Brain microvascular endothelial cell (primary cell): ENCODE results near the gene ATXN2L.
A peak's percentile ranks its signal among the peaks of the same experiment; 100 is the strongest.

ENCODE experiments used
- DNase-seq: peaks from one replicate; pipeline ENCODE4 v3.0.0-alpha.2; 2020
- H3K27ac ChIP-seq: fragments of 250-450 bp; sonication (Bioruptor Pico); 2 replicates; pipeline ENCODE4 v1.5.1; 2020; ENCODE audit warnings: mild to moderate bottlenecking, moderate library complexity
- H3K27me3 ChIP-seq: fragments of 250-450 bp; sonication (Bioruptor Pico); replicated peaks from 2 replicates; pipeline ENCODE4 v1.5.1; 2020; ENCODE audit warnings: mild to moderate bottlenecking
- H3K36me3 ChIP-seq: fragments of 250-450 bp; sonication (Bioruptor Pico); replicated peaks from 2 replicates; pipeline ENCODE4 v1.5.1; 2020; ENCODE audit warnings: mild to moderate bottlenecking
- H3K4me3 ChIP-seq: 2 replicates; pipeline ENCODE4 v1.5.1; 2011; ENCODE audit warnings: low read depth, mild to moderate bottlenecking, control low read depth, low read length, moderate library complexity
- CTCF ChIP-seq: IDR thresholded peaks from 2 replicates; pipeline ENCODE4 v1.5.1; 2011; ENCODE audit warnings: low read depth, mild to moderate bottlenecking, moderate library complexity, low read length, control low read depth, inconsistent platforms; ENCODE audit errors: missing control alignments
- in situ Hi-C: cut with HindIII; loops from 2 replicates; pipeline ENCODE4 v1.10.0; 2017; ENCODE audit warnings: low sequenced_read_pairs, low pct_ligation_motif_present

Gene ATXN2L

GRCh38 chr16:28821874-28822519 is 802 bp upstream of the ATXN2L start:
- no peak for TF ChIP-seq CTCF
- DNase-seq: peak; percentile 0
- peak overlapping the region; percentile 94 for H3K4me3 ChIP-seq
- H3K27me3 ChIP-seq: no peaks in the 10 kb centered on the region
- H3K36me3 ChIP-seq: peaks cover 18% of the 10 kb centered on the region
- peak overlapping the region; percentile 91 for H3K27ac ChIP-seq
- in situ Hi-C loops: no loop called here

- TF ChIP-seq CTCF: no peak
Observed at GRCh38 chr16:28823291-28823872, 583 bp downstream of the ATXN2L start.

GRCh38 chr16:28823873-28824716 is 1.3 kb downstream of the ATXN2L start:
- Histone ChIP-seq H3K36me3 (peaks cover 36% of the 10 kb centered on the region), H3K4me3 (peak overlapping the region; percentile 94), H3K27ac (peak overlapping the region; percentile 91), H3K27me3 (no peaks in the 10 kb centered on the region)
- DNase-seq: peak; percentile 97
- in situ Hi-C loops: no loop called here
- peak; percentile 38 for TF ChIP-seq CTCF

More at GRCh38 chr16:28823291-28823872, 583 bp downstream of the ATXN2L start:
- peak overlapping the region; percentile 94 for H3K4me3 ChIP-seq
- peaks cover 31% of the 10 kb centered on the region for H3K36me3 ChIP-seq
- DNase-seq: no peak
- H3K27ac ChIP-seq: peak overlapping the region; percentile 91
- no peaks in the 10 kb centered on the region for H3K27me3 ChIP-seq
- in situ Hi-C loops: no loop called here

- peaks cover 41% of the 10 kb centered on the region for H3K36me3 ChIP-seq
- DNase-seq: no peak
- H3K4me3 ChIP-seq: peak overlapping the region; percentile 94
- TF ChIP-seq CTCF: no peak
- in situ Hi-C loops: no loop called here
- H3K27ac ChIP-seq: peak overlapping the region; percentile 91
- no peaks in the 10 kb centered on the region for H3K27me3 ChIP-seq
Observed at GRCh38 chr16:28824717-28824973, 1.8 kb downstream of the ATXN2L start.

- in situ Hi-C loops: no loop called here
- DNase-seq: peak; percentile 8
- H3K4me3 ChIP-seq: no peak overlapping the region
- H3K27me3 ChIP-seq: no peaks in the 10 kb centered on the region
- H3K36me3 ChIP-seq: peaks cover 53% of the 10 kb centered on the region
- H3K27ac ChIP-seq: no peak overlapping the region
- TF ChIP-seq CTCF: peak; percentile 31
Observed at GRCh38 chr16:28826141-28826540, 3.3 kb downstream of the ATXN2L start.
